Spinal cord (tissue), 10 donors: ENCODE measurements around the gene ADAM10. TPM values are rescaled to one million over a fixed set of nuclear protein-coding genes. Genes with fewer than 3 reads are reported as not detected.

Experiments used
- DNase-seq, 6 donors: peaks; one replicate each; pipeline versions ENCODE4 v3.0.0 to v3.0.0-alpha.2; 2013 to 2015; ENCODE audit warnings: low spot score in 6 of 6, low read depth in 4 of 6
- H3K27ac ChIP-seq: one replicate; pipeline ENCODE4 v1.5.1; 2013; ENCODE audit warnings: low read depth, low read length, control low read depth
- H3K27me3 ChIP-seq: one replicate; pipeline ENCODE4 v1.6.1; 2013; ENCODE audit warnings: low read length; ENCODE audit not compliant: control insufficient read depth, insufficient read depth
- H3K36me3 ChIP-seq: one replicate; pipeline ENCODE4 v1.6.1; 2013; ENCODE audit warnings: low read length; ENCODE audit not compliant: control insufficient read depth, insufficient read depth
- H3K4me1 ChIP-seq: one replicate; pipeline ENCODE4 v1.6.1; 2013; ENCODE audit warnings: low read length; ENCODE audit not compliant: control insufficient read depth, insufficient read depth
- H3K4me3 ChIP-seq: one replicate; pipeline ENCODE4 v1.5.1; 2013; ENCODE audit warnings: low read depth, low read length, control low read depth
- H3K9me3 ChIP-seq: one replicate; pipeline ENCODE4 v1.6.1; 2013; ENCODE audit warnings: low read length; ENCODE audit not compliant: control insufficient read depth, insufficient read depth
- WGBS: methylation state at CpG from one replicate; pipeline ENCODE4 v1.1.5; 2013; ENCODE audit warnings: missing lambda C conversion rate; ENCODE audit not compliant: insufficient coverage; 5-methylcytosine and 5-hydroxymethylcytosine counted together
- polyA plus RNA-seq, 2 donors: library from polyadenylated mRNA; unstranded; fragments of 120-200 nt; gene quantifications; one replicate each; pipeline ENCODE4 v1.2.1, GENCODE V29; 2013; ENCODE audit not compliant: insufficient read length in 2 of 2
- total RNA-seq, 2 donors: library from RNA; depleted of rRNA in 1 of 2; stranded (reverse); fragments of 120-200 nt in 1 of 2; fragments of >200 nt in 1 of 2; gene quantifications; one replicate each; pipeline versions ENCODE4 v1.2.3 to v1.2.4, GENCODE V29; 2013 to 2014
- donor health status: healthy.

Gene ADAM10
- total and polyA plus RNA-seq, 4 donors: 67.2 to 119 (median 97.8) TPM

DNA sequence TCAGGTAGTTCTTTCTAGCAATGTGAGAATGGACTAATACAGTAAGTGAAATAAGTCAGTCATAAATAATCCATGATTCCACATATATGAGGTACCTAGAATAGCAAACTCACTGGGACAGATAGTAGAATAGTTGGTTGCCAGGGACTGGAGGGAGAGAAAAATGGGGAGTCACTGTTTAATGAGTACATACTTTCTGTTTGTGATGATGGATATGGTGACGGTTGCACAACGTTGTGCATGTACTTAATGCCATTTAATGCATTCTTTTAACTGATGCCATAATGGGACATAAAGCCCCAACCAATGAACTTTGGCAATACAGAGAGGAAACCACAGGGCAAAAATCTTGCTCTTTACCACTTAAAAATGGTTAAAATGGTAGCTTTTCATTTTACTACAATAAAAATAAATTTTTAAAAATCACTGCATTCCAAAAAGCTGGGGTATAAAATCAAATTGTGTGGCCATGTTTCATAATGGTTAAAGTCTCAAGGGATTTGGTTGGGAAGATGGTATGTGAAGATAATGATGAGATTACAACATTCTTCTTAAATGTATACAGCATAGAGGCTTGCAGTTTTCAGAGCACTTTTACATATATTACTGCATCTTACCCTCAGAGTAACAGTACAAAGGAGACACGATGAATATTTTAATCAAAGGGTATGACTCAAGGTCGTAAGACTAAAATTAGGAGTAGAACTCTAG, 45.2 kb downstream of the ADAM10 start:
- DNase-seq: no peak
- no peaks in the 10 kb centered on the region for H3K4me1 ChIP-seq
- no peak overlapping the region for H3K27ac ChIP-seq
- H3K36me3 ChIP-seq: no peaks in the 10 kb centered on the region
- WGBS: no CpG with 5 or more reads among the region's 4 CpGs
- no peaks in the 10 kb centered on the region for H3K9me3 ChIP-seq
- H3K27me3 ChIP-seq: no peaks in the 10 kb centered on the region
- no peak overlapping the region for H3K4me3 ChIP-seq

DNA sequence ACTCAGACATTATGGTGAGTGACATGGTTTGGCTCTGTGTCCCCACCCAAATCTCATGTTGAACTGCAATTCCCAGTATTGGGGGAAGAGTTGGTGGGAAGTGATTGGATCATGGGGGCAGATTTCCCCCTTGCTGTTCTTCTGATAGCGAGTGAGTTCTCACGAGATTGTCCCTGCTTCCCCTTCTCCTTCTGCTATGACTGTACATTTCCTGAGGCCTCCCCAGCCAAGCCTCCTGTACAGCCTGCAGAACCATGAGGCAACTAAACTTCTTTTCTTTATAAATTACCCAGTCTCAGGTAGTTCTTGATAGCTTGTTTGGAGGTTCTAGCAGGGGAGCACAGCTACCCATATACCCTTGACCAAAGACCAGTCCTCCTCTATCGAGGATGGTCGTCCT, 45.9 kb downstream of the ADAM10 start:
- Histone ChIP-seq H3K4me1 (no peaks in the 10 kb centered on the region), H3K27ac (no peak overlapping the region), H3K27me3 (no peaks in the 10 kb centered on the region), H3K4me3 (no peak overlapping the region), H3K36me3 (no peaks in the 10 kb centered on the region), H3K9me3 (no peaks in the 10 kb centered on the region)
- no peak for DNase-seq
- WGBS: no CpG with 5 or more reads among the region's 4 CpGs

DNA sequence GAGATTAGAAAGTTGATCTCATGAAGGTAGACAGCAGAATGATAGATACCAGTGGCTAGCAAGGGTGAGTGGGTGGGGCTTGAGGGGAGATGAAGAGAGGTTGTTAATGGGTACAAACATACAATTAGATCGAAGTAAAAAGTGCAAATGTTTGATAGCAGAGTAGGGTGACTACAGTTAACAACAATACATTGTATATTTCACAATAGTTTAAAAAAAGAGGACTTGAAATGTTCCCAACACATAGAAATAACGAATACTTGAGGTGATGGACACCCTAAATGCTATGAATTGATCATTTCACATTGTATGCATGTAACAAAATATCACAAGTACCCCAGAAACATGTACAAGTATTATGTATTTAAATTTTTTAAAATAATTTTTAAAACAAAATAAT, 47.3 kb downstream of the ADAM10 start:
- no peak overlapping the region for H3K27ac ChIP-seq
- peaks cover 2% of the 10 kb centered on the region for H3K9me3 ChIP-seq
- no peak for DNase-seq
- H3K36me3 ChIP-seq: peaks cover 3% of the 10 kb centered on the region
- H3K4me1 ChIP-seq: no peaks in the 10 kb centered on the region
- no CpG with 5 or more reads among the region's 2 CpGs for WGBS
- H3K4me3 ChIP-seq: no peak overlapping the region
- H3K27me3 ChIP-seq: no peaks in the 10 kb centered on the region

- Histone ChIP-seq H3K4me1 (no peaks in the 10 kb centered on the region), H3K36me3 (peaks cover 8% of the 10 kb centered on the region), H3K27me3 (no peaks in the 10 kb centered on the region), H3K4me3 (no peak overlapping the region), H3K9me3 (peaks cover 2% of the 10 kb centered on the region), H3K27ac (no peak overlapping the region)
- no CpG with 5 or more reads among the region's 4 CpGs for WGBS
- DNase-seq: no peak
Observed at GRCh38 chr15:58701376-58701775, 48.1 kb downstream of the ADAM10 start.

DNA sequence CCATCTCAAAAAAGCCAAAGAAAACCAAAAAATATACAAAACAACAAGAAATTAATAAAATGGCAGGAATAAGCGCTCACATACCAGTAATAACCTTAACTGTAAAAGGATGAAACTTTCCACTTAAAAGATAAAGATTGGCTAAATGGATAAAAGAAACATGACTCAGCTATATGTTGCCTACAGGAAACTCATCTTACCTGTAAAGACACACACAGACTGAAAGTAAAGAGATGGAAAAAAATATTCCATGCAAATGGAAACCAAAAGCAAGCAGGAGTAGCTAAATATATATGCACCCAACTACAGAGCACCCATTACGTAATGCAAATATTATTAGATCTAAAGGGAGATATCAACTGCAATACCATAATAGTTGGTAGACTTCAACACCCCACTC, 49.7 kb downstream of the ADAM10 start:
- no peak for DNase-seq
- no peak overlapping the region for H3K27ac ChIP-seq
- no peak overlapping the region for H3K4me3 ChIP-seq
- H3K9me3 ChIP-seq: peaks cover 2% of the 10 kb centered on the region
- H3K27me3 ChIP-seq: no peaks in the 10 kb centered on the region
- no CpG with 5 or more reads among the region's 2 CpGs for WGBS
- H3K36me3 ChIP-seq: peaks cover 8% of the 10 kb centered on the region
- no peaks in the 10 kb centered on the region for H3K4me1 ChIP-seq

GRCh38 chr15:58698887-58699641, 50.4 kb downstream of the ADAM10 start:
- peaks cover 2% of the 10 kb centered on the region for H3K9me3 ChIP-seq
- no peak for DNase-seq
- H3K36me3 ChIP-seq: peaks cover 8% of the 10 kb centered on the region
- WGBS: no CpG with 5 or more reads among the region's 2 CpGs
- H3K27me3 ChIP-seq: no peaks in the 10 kb centered on the region
- H3K4me1 ChIP-seq: no peaks in the 10 kb centered on the region
- H3K4me3 ChIP-seq: no peak overlapping the region
- no peak overlapping the region for H3K27ac ChIP-seq

DNA sequence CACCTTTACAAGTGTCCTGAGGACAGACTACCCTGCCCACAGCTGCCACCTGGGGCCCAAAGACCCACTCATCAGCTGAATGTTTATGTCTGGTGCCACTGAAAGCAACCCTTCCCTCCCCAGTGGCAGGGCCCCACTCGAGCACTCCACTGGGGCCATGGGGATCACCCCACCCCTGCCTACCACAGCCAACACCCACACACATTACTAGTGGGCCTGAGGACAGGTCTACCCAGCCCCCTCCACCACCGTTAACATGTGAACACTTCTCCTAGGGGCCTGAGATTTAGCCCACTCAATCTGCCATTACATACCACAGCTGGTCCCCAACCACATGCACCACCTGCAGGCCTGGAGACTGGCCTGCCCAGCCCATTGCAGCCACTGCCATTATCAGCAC, 52.3 kb downstream of the ADAM10 start:
- no peak for DNase-seq
- Histone ChIP-seq H3K4me3 (no peak overlapping the region), H3K27ac (no peak overlapping the region), H3K4me1 (no peaks in the 10 kb centered on the region), H3K36me3 (peaks cover 8% of the 10 kb centered on the region), H3K9me3 (peaks cover 2% of the 10 kb centered on the region), H3K27me3 (no peaks in the 10 kb centered on the region)
- WGBS: 97% methylated on average over 2 of the region's 2 CpGs

DNA sequence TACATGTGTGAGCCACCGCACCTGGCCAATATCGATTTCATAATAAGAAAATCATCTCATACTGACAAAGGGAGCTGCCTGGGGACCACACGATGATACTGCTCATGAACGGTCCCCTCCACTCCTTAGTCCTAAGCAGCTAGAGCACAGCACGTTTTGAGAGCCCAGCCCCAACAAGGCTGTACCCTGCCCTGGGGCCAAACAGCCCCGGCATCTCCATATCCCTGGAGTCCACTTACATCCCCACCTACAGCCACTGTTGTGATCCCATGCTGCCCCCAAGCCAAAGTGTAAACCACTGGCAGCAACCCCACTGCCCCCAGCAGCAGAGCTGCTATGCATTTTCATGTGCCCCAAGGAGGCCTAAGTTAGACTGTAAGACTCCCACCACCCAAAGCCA, 52.8 kb downstream of the ADAM10 start:
- no peak for DNase-seq
- H3K27ac ChIP-seq: no peak overlapping the region
- WGBS: 90% methylated on average over 6 of the region's 6 CpGs
- no peak overlapping the region for H3K4me3 ChIP-seq
- no peaks in the 10 kb centered on the region for H3K4me1 ChIP-seq
- no peaks in the 10 kb centered on the region for H3K27me3 ChIP-seq
- H3K36me3 ChIP-seq: peaks cover 8% of the 10 kb centered on the region
- H3K9me3 ChIP-seq: peaks cover 2% of the 10 kb centered on the region

DNA sequence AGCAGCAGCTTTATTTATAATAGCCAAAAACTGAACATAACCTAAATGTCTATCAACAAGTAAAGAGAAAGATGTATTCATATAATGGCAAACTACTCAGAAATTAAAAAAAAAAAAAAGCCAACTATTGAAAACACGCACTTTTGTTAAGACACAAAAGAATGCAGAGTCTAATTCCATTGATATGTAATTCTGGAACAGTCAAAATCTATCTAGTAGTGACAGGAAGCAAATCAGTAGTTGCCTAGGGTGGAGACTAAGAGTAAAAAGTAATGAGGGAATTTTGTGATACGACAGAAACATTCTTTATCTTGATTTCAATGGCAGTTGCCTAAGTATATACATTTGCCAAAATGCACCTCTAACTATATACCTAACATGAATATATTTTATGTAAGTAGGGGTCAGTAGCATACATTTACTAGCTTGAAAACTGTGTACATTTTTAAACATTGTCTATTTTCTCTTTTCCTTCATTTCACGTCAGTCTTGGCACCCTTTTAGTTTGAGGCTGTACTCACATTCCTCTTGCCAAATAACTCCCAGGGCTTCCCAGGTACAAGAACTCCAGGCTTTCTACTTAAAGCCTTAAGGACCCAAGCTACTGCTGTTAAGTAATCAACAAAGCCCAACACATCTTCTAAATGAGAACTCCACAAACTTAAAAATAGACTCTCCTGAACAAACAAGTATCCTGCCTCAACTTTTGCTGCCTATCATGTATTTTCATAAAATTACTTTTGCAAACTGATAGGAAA, 54.7 kb downstream of the ADAM10 start:
- whole genome bisulfite sequencing: 10% methylated on average over 1 of the region's 3 CpGs
- Histone ChIP-seq H3K4me3 (no peak overlapping the region), H3K27me3 (no peaks in the 10 kb centered on the region), H3K9me3 (peaks cover 2% of the 10 kb centered on the region), H3K27ac (no peak overlapping the region), H3K36me3 (peaks cover 8% of the 10 kb centered on the region), H3K4me1 (no peaks in the 10 kb centered on the region)
- DNase-seq: peak in 1 of 6 donors; percentile 9
